ENCODE results near the gene INSL3. TPM values are rescaled to one million over a fixed set of nuclear protein-coding genes. Genes with fewer than 3 reads are reported as not detected.
A peak's percentile ranks its signal among the peaks of the same experiment; 100 is the strongest.

The INSL3 gene
- polyA plus RNA-seq, 1 donor (not counting 4 experiments of a cell fraction or from before 2014, with no cell fraction given) = not detected

- no peaks in the 10 kb centered on the region for H3K9me3 ChIP-seq (ENCODE audit: control insufficient read depth, low read depth, low read length)
- dilution Hi-C loops (cut with MboI; ENCODE audit: extremely low pct_ligation_motif_present, low sequenced_read_pairs) = no loop called here
- no peak overlapping the region for H2AFZ ChIP-seq (ENCODE audit: control insufficient read depth, low read length)
- no peaks in the 10 kb centered on the region for H3K27me3 ChIP-seq (ENCODE audit: control insufficient read depth, extremely low read depth, insufficient read depth, low read length)
- peaks cover 42% of the 10 kb centered on the region for H3K4me1 ChIP-seq (ENCODE audit: control insufficient read depth, extremely low read depth, insufficient read depth, low read length)
- no peaks in the 10 kb centered on the region for H4K20me1 ChIP-seq (ENCODE audit: control insufficient read depth, extremely low read depth, insufficient read depth, low read length)
- H3K36me3 ChIP-seq (ENCODE audit: control insufficient read depth in 2 of 2, extremely low read depth in 1 of 2, insufficient read depth in 2 of 2, low read length in 2 of 2) = no peaks in the 10 kb centered on the region
- H3K4me3 ChIP-seq (ENCODE audit: control insufficient read depth in 2 of 3, extremely low read depth in 1 of 3, insufficient read depth in 2 of 3, low read depth in 1 of 3, low read length in 3 of 3) = peak overlapping the region in 2 of 3 experiments; percentile 70 to 75
- DNase-seq (ENCODE audit: low read depth, low spot score) (no peak), FAIRE-seq (no peak)
- TF ChIP-seq CTCF (optimal IDR thresholded peaks at IDR 0.05 in 1 of 3, IDR thresholded peaks at IDR 0.05 in 1 of 3, conservative IDR thresholded peaks at IDR 0.05 in 1 of 3; ENCODE audit: extremely low read depth in 1 of 3, insufficient read depth in 2 of 3, low read length in 3 of 3) = no peak
- peak overlapping the region; percentile 63 for H3K27ac ChIP-seq (ENCODE audit: control insufficient read depth, insufficient read depth, low read length)
- peak overlapping the region; percentile 76 for H3K4me2 ChIP-seq (ENCODE audit: control insufficient read depth, extremely low read depth, insufficient read depth, low read depth, low read length)
- no peaks in the 10 kb centered on the region for H3K9me1 ChIP-seq (ENCODE audit: control insufficient read depth, extremely low read depth, insufficient read depth, low read length)
- no peak overlapping the region for H3K9ac ChIP-seq (ENCODE audit: control insufficient read depth, extremely low read depth, insufficient read depth, low read length)
- H3K79me2 ChIP-seq (ENCODE audit: control insufficient read depth, insufficient read depth, low read length) = peaks cover 2% of the 10 kb centered on the region
These were observed 25.1 kb downstream of the INSL3 start for GRCh38 chr19:17796013-17796837.

- Histone ChIP-seq H2AFZ (ENCODE audit: control insufficient read depth, low read length) (peak overlapping the region; percentile 82), H3K9me3 (ENCODE audit: control insufficient read depth, low read depth, low read length) (no peaks in the 10 kb centered on the region), H3K27me3 (ENCODE audit: control insufficient read depth, extremely low read depth, insufficient read depth, low read length) (no peaks in the 10 kb centered on the region), H3K36me3 (ENCODE audit: control insufficient read depth in 2 of 2, extremely low read depth in 1 of 2, insufficient read depth in 2 of 2, low read length in 2 of 2) (no peaks in the 10 kb centered on the region), H3K4me2 (ENCODE audit: control insufficient read depth, extremely low read depth, insufficient read depth, low read depth, low read length) (peak overlapping the region; percentile 76), H3K4me1 (ENCODE audit: control insufficient read depth, extremely low read depth, insufficient read depth, low read length) (peaks cover 43% of the 10 kb centered on the region), H4K20me1 (ENCODE audit: control insufficient read depth, extremely low read depth, insufficient read depth, low read length) (no peaks in the 10 kb centered on the region), H3K27ac (ENCODE audit: control insufficient read depth, insufficient read depth, low read length) (peak overlapping the region; percentile 34), H3K4me3 (ENCODE audit: control insufficient read depth in 2 of 3, extremely low read depth in 1 of 3, insufficient read depth in 2 of 3, low read depth in 1 of 3, low read length in 3 of 3) (peak overlapping the region; percentile 41 to 75 (median 70)), H3K9me1 (ENCODE audit: control insufficient read depth, extremely low read depth, insufficient read depth, low read length) (no peaks in the 10 kb centered on the region), H3K9ac (ENCODE audit: control insufficient read depth, extremely low read depth, insufficient read depth, low read length) (peak overlapping the region; percentile 71), H3K79me2 (ENCODE audit: control insufficient read depth, insufficient read depth, low read length) (peaks cover 2% of the 10 kb centered on the region)
- TF ChIP-seq CTCF (optimal IDR thresholded peaks at IDR 0.05 in 1 of 3, IDR thresholded peaks at IDR 0.05 in 1 of 3, conservative IDR thresholded peaks at IDR 0.05 in 1 of 3; ENCODE audit: extremely low read depth in 1 of 3, insufficient read depth in 2 of 3, low read length in 3 of 3) (no peak), EZH2 (IDR thresholded peaks at IDR 0.05; ENCODE audit: low read length) (no peak)
- dilution Hi-C loops (cut with MboI; ENCODE audit: extremely low pct_ligation_motif_present, low sequenced_read_pairs) = no loop called here
- DNase-seq (ENCODE audit: low read depth, low spot score) (no peak), FAIRE-seq (no peak)
These were observed 25.8 kb downstream of the INSL3 start for GRCh38 chr19:17795495-17795856.
